ENCODE data around the gene C1orf116.

GRCh38 chr1:207019161-207019560 lies 13.4 kb downstream of the C1orf116 start:
- no peak for TF ChIP-seq EZH2 (IDR thresholded peaks at IDR 0.05; ENCODE audit: low read length)
- TF ChIP-seq CTCF (optimal IDR thresholded peaks at IDR 0.05 in 1 of 3, IDR thresholded peaks at IDR 0.05 in 1 of 3, conservative IDR thresholded peaks at IDR 0.05 in 1 of 3; ENCODE audit: extremely low read depth in 1 of 3, insufficient read depth in 2 of 3, low read length in 3 of 3) = no peak
